Daoy (cell line): ENCODE data around the gene SGO1. TPM values are rescaled to one million over a fixed set of nuclear protein-coding genes. Genes with fewer than 3 reads are reported as not detected.

Experiments used
- DNase-seq: peaks from one replicate; pipeline ENCODE4 v3.0.0-alpha.2; 2015; ENCODE audit warnings: low read depth
- total RNA-seq: library from RNA; depleted of rRNA; stranded (reverse); fragments of >200 nt; shearing (Covaris generic); gene quantifications from 2 replicates; pipeline ENCODE4 v1.2.3, GENCODE V29; 2014; rRNA removed

The SGO1 gene
- total RNA-seq, 1 experiment from 2014 or later: 14.6 TPM

GRCh38 chr3:20154928-20155327 lies 31.1 kb downstream of the SGO1 start:
- DNase-seq: no peak

GRCh38 chr3:20154078-20154477 lies 31.9 kb downstream of the SGO1 start:
- DNase-seq: no peak

DNA sequence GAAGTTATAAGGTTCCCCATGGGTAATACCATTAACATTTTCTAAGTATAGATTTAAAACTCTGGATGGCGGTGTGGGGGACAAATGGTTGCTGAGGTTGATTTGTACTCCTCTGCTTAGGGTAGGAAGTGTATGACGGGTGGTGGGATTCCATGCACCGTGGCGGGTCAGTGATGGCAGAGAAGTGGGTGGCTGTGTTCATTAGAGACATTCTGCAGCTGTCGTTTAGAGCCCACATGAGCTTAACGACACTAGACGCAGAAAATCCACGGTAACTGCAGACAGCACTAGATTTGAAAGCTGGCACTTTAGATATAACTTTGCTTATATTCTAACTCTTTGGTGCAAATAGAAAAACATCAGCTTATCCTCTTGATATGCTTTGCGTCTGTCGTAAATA lies 37.5 kb downstream of the SGO1 start:
- DNase-seq: no peak

GRCh38 chr3:20147361-20147760 lies 38.6 kb downstream of the SGO1 start:
- DNase-seq: no peak

DNA sequence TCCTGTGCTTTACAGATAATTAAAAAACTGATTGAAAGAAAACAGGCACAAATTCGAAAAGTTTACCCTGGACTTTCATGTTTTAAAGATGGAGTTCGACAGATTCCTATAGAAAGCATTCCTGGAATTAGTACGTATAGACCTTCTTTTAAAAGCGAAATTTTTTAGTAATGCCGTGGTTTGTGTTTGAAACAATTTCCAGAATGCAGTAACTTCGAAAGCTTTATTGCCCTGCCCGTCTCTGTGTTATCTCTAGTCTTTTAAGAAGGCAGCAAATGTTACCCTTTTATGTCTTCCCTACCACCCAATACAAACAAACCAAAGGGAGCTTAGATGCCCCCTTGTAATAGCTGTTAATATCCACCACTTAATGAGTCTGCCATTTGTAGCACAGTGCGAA lies 39.7 kb downstream of the SGO1 start:
- no peak for DNase-seq

GRCh38 chr3:20145874-20146273 lies 40.1 kb downstream of the SGO1 start:
- no peak for DNase-seq

GRCh38 chr3:20143519-20143918 lies 42.5 kb downstream of the SGO1 start:
- no peak for DNase-seq

DNA sequence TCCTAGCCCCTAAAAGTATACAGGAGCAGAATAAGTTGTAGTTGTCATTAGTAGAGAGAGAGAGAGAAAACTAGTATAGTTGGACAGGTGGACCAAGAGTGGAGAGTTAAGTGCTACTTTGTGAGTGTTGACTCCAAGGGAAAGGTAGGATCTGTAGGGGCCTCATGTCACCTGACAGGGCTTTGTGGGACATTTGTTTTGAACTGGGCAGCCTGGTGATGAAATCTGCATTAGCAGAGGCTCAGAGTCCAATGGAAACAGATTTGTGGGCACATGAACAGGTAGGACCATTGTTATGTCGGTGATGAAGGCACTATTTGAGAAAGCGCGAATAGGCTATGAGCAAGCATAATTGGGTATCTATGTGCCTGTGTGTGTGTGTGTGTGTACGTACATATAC lies 43.5 kb downstream of the SGO1 start:
- no peak for DNase-seq

DNA sequence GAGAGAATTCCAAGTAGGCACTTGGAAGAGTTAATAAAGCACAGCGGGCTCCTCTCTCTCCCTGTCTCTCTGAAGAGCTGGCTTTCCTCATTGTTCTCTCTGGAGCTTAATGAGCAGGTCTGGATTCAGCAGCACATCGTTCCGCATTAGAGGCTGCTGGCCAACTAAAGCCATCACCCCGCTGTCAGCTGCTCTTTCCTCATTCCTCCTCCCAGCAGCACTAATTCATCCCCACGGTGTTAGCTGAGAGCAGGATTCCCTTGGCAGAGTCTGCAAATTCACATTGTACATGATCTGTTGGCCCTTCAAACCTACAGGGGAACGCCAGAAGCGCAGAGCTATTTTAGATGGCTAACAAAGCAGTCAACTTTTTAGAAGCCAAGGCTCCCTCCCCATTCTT lies 44.2 kb downstream of the SGO1 start:
- DNase-seq: no peak

- no peak for DNase-seq
Observed at GRCh38 chr3:20141316-20141715, 44.7 kb downstream of the SGO1 start.

DNA sequence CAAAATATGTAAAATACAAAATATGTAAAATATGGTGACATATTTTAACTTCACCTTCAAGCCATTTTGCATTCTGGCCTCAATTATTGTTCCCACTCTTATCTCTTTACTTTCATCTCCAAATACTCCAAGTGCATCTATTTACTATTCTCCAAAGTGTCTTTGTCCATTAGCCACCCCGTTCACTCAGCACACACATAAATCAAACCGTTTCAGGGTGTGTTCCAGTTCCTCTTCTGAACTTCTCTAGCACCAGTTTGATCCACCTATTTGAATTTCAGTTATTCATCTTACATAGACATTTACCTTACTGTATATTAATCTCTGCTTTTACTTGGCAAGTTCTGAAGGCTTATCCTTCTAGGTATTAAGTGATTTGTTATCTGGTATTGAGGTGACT lies 45.1 kb downstream of the SGO1 start:
- DNase-seq: no peak

GRCh38 chr3:20137647-20138046 lies 48.4 kb downstream of the SGO1 start:
- no peak for DNase-seq

GRCh38 chr3:20136231-20136630 lies 49.8 kb downstream of the SGO1 start:
- DNase-seq: no peak

GRCh38 chr3:20130106-20130505 lies 55.9 kb downstream of the SGO1 start:
- DNase-seq: no peak

GRCh38 chr3:20128358-20128757 lies 57.6 kb downstream of the SGO1 start:
- DNase-seq: no peak

- no peak for DNase-seq
Observed at GRCh38 chr3:20125897-20126296, 60.1 kb downstream of the SGO1 start.

GRCh38 chr3:20125289-20125688 lies 60.7 kb downstream of the SGO1 start:
- no peak for DNase-seq

- no peak for DNase-seq
Observed at GRCh38 chr3:20123131-20123652, 62.8 kb downstream of the SGO1 start.

- no peak for DNase-seq
Observed at GRCh38 chr3:20121088-20121487, 64.9 kb downstream of the SGO1 start.

Other genes starting within 250 kb of the SGO1 start
- 19.2 TPM in 2 replicates for gene RAB5A, start 239.1 kb downstream of the SGO1 start, total RNA-seq
- not detected in 2 replicates for gene PP2D1, start 173.9 kb downstream of the SGO1 start, total RNA-seq
- gene KAT2B, start 145.8 kb downstream of the SGO1 start, total RNA-seq: 1.6 and 7.5 TPM in 2 replicates